ENCODE measurements around the gene ANP32A. TPM values are rescaled to one million over a fixed set of nuclear protein-coding genes. Genes with fewer than 3 reads are reported as not detected.

ANP32A gene
- total RNA-seq, 4 donors from 2014 or later: 33.1 to 65.1 (median 41.1) TPM

DNA sequence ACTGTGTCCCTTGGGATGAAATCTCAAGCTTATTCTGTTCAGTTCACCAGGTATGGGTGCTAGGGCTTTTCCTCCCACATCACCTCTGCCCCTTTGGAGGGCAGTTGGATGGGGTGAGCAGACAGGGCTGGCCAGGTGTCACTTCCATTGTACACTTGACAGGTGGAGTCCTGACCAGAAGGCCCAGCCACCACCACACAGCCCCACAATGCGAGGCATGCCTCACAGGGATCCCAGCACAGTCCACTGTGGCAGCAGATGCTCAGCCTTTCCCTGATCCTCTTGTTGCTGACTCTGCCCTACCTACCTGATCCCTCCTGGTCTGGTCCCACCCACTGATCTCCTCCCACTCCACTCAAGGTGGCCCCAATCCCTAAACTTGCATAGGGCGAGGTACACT, 88.2 kb downstream of the ANP32A start:
- H3K27me3 ChIP-seq: no peaks in the 10 kb centered on the region
- 96 to 100% methylated on average over 2 of the region's 2 CpGs for WGBS, 2 donors
- no peaks in the 10 kb centered on the region for H3K36me3 ChIP-seq
- TF ChIP-seq CTCF (IDR thresholded peaks at IDR 0.05) (no peak), EP300 (IDR thresholded peaks at IDR 0.05) (no peak), POLR2A (IDR thresholded peaks at IDR 0.05) (no peak)
- no peak overlapping the region for H3K4me3 ChIP-seq
- H3K27ac ChIP-seq: no peak overlapping the region
- no peaks in the 10 kb centered on the region for H3K9me3 ChIP-seq
- DNase-seq (ENCODE audit: low spot score in 2 of 2): no peak
- peaks cover 0 to 12% (median 0%) of the 10 kb centered on the region in 4 donors for H3K4me1 ChIP-seq

- no peaks in the 10 kb centered on the region for H3K27me3 ChIP-seq
- no peak for DNase-seq (ENCODE audit: low spot score in 2 of 2)
- no peak overlapping the region for H3K27ac ChIP-seq
- 60% methylated on average over 14 to 15 of the region's 15 CpGs for WGBS, 2 donors
- no peaks in the 10 kb centered on the region for H3K9me3 ChIP-seq
- no peak for TF ChIP-seq CTCF (IDR thresholded peaks at IDR 0.05)
- no peak for TF ChIP-seq EP300 (IDR thresholded peaks at IDR 0.05)
- no peaks in the 10 kb centered on the region for H3K36me3 ChIP-seq
- peaks cover 0 to 12% (median 0%) of the 10 kb centered on the region in 4 donors for H3K4me1 ChIP-seq
- H3K4me3 ChIP-seq: no peak overlapping the region
Measured at GRCh38 chr15:68730976-68731897, 89.5 kb downstream of the ANP32A start.

DNA sequence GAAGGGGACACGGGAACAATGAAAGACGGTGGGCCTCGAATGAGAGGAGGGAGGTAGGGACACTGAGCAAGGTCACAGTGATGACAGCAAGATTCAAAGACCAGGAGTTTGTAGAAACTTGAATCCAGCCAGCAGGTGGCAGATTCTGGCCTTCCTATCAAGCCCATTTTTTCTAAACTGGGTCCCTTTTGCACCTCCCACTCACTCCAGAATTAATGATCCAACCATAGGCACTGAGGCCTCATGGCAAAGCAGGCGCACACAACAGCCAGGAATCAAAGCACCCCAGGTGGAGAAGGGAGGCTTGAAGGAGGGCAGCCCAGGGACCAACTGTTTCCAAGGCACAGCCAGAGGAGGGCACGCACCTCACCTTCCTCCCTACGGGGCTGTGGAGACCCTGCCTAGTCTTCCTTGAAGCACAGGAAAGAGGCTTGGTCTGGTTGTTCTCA, 90.2 kb downstream of the ANP32A start:
- peaks cover 0 to 19% (median 0%) of the 10 kb centered on the region in 4 donors for H3K4me1 ChIP-seq
- no peaks in the 10 kb centered on the region for H3K36me3 ChIP-seq
- no peak overlapping the region for H3K4me3 ChIP-seq
- WGBS, 2 donors: 35 to 40% methylated on average over 6 of the region's 6 CpGs
- H3K27ac ChIP-seq: no peak overlapping the region
- H3K9me3 ChIP-seq: no peaks in the 10 kb centered on the region
- TF ChIP-seq POLR2A (IDR thresholded peaks at IDR 0.05) (no peak), CTCF (IDR thresholded peaks at IDR 0.05) (peak; percentile 40 to 87 (median 65)), EP300 (IDR thresholded peaks at IDR 0.05) (no peak)
- no peaks in the 10 kb centered on the region for H3K27me3 ChIP-seq
- DNase-seq (ENCODE audit: low spot score in 2 of 2): peak in 1 of 2 donors; percentile 57

- WGBS, 2 donors: 17 to 43% methylated on average over 8 of the region's 8 CpGs
- Histone ChIP-seq H3K27me3 (no peaks in the 10 kb centered on the region), H3K4me3 (no peak overlapping the region), H3K4me1 (peaks cover 0 to 19% (median 0%) of the 10 kb centered on the region in 4 donors), H3K9me3 (no peaks in the 10 kb centered on the region), H3K36me3 (no peaks in the 10 kb centered on the region), H3K27ac (no peak overlapping the region)
- DNase-seq (ENCODE audit: low spot score in 2 of 2): no peak
- TF ChIP-seq CTCF (IDR thresholded peaks at IDR 0.05): no peak
- TF ChIP-seq POLR2A (IDR thresholded peaks at IDR 0.05): no peak
- no peak for TF ChIP-seq EP300 (IDR thresholded peaks at IDR 0.05)
Measured at GRCh38 chr15:68729789-68730411, 90.8 kb downstream of the ANP32A start.

Small RNAs within 50 kb of the gene (small RNA-seq; reads per million reads assigned to genes)
- not detected for gene MIR4312

Other genes with a start within 250 kb of the ANP32A start
- 10 to 100 TPM in 1 of 4 donors, 1 to 10 TPM in 3; 6.3 to 12.6 (median 9.6) TPM for gene CORO2B, start 241.9 kb downstream of the ANP32A start, total RNA-seq
- 1 to 10 TPM; 1.7 to 3.5 (median 1.9) TPM for gene SPESP1, start 109.6 kb upstream of the ANP32A start, total RNA-seq
- gene NOX5, start 193.8 kb upstream of the ANP32A start, total RNA-seq: 1 to 10 TPM in 2 of 4 donors, under 1 TPM in 2; 0.21 to 2.7 (median 1.1) TPM